GM12874 (cell line): ENCODE measurements around the gene S100A7.

Experiments used
- CTCF ChIP-seq: IDR thresholded peaks from 2 replicates; pipeline ENCODE4 v1.5.1; 2011; ENCODE audit warnings: low read depth, mild to moderate bottlenecking, control low read depth, low read length, moderate library complexity; ENCODE audit not compliant: insufficient read depth

Gene S100A7

GRCh38 chr1:153429266-153430165 is 30.9 kb downstream of the S100A7 start:
- no peak for TF ChIP-seq CTCF

GRCh38 chr1:153428791-153429190 is 31.7 kb downstream of the S100A7 start:
- TF ChIP-seq CTCF, result no peak

GRCh38 chr1:153428073-153428638 is 32.3 kb downstream of the S100A7 start:
- TF ChIP-seq CTCF, result no peak

GRCh38 chr1:153426809-153427208 is 33.6 kb downstream of the S100A7 start:
- TF ChIP-seq CTCF, result no peak

GRCh38 chr1:153422450-153423068 is 37.9 kb downstream of the S100A7 start:
- TF ChIP-seq CTCF, result no peak

GRCh38 chr1:153420306-153420705 is 40.1 kb downstream of the S100A7 start:
- TF ChIP-seq CTCF, result no peak

GRCh38 chr1:153417136-153417888 is 43.1 kb downstream of the S100A7 start:
- TF ChIP-seq CTCF, result no peak
